ENCODE data around the gene USP28.

- TF ChIP-seq, protein P1, sequence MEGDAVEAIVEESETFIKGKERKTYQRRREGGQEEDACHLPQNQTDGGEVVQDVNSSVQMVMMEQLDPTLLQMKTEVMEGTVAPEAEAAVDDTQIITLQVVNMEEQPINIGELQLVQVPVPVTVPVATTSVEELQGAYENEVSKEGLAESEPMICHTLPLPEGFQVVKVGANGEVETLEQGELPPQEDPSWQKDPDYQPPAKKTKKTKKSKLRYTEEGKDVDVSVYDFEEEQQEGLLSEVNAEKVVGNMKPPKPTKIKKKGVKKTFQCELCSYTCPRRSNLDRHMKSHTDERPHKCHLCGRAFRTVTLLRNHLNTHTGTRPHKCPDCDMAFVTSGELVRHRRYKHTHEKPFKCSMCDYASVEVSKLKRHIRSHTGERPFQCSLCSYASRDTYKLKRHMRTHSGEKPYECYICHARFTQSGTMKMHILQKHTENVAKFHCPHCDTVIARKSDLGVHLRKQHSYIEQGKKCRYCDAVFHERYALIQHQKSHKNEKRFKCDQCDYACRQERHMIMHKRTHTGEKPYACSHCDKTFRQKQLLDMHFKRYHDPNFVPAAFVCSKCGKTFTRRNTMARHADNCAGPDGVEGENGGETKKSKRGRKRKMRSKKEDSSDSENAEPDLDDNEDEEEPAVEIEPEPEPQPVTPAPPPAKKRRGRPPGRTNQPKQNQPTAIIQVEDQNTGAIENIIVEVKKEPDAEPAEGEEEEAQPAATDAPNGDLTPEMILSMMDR (IDR thresholded peaks at IDR 0.05): no peak
- TF ChIP-seq POLR2A (IDR thresholded peaks at IDR 0.05): peak in 1 of 2 donors; percentile 71
These were observed 2.1 kb downstream of the USP28 start for GRCh38 chr11:113873236-113873626.
